Uterus (tissue), 4 donors: ENCODE measurements around the gene DGKK. TPM values are rescaled to one million over a fixed set of nuclear protein-coding genes. Genes with fewer than 3 reads are reported as not detected.

ENCODE experiments used
- DNase-seq, 2 donors: peaks; one replicate each; pipeline ENCODE4 v3.0.0-alpha.2; 2019 to 2020
- H3K27ac ChIP-seq, 2 donors: fragments of 200-600 bp; sonication (generic); 1 replicate in 1 of 2; 2 replicates in 1 of 2; pipeline ENCODE4 v1.5.1; 2016 to 2018
- H3K27me3 ChIP-seq, 2 donors: fragments of 200-600 bp; sonication (generic); one replicate each; pipeline ENCODE4 v1.5.1; 2018 to 2019; ENCODE audit warnings: control low read depth in 1 of 2
- H3K36me3 ChIP-seq, 2 donors: fragments of 200-600 bp; sonication (generic); one replicate each; pipeline ENCODE4 v1.5.1; 2019; ENCODE audit warnings: control low read depth in 1 of 2
- H3K4me1 ChIP-seq, 2 donors: fragments of 200-600 bp; sonication (generic); one replicate each; pipeline ENCODE4 v1.5.1; 2018 to 2019; ENCODE audit warnings: control low read depth in 1 of 2
- H3K4me3 ChIP-seq, 2 donors: fragments of 200-600 bp; sonication (generic); 1 replicate in 1 of 2; 2 replicates in 1 of 2; pipeline ENCODE4 v1.5.1; 2018 to 2019; ENCODE audit warnings: mild to moderate bottlenecking in 1 of 2
- H3K9me3 ChIP-seq, 2 donors: fragments of 200-600 bp; sonication (generic); one replicate each; pipeline ENCODE4 v1.5.1; 2019; ENCODE audit warnings: control low read depth in 1 of 2
- CTCF ChIP-seq, 4 experiments: fragments of 200-600 bp in 2 of 4; fragments of 450-650 bp in 2 of 4; sonication (generic) in 2 of 4; IDR thresholded peaks; one replicate each; pipeline ENCODE4 v1.5.1; 2016 to 2019; ENCODE audit warnings: antibody characterized with exemption in 4 of 4, mild to moderate bottlenecking in 2 of 4, moderate library complexity in 1 of 4
- POLR2A ChIP-seq, 2 donors: fragments of 450-650 bp; IDR thresholded peaks; one replicate each; pipeline ENCODE4 v1.6.1; 2016; ENCODE audit warnings: antibody characterized with exemption in 2 of 2, mild to moderate bottlenecking in 1 of 2, moderate library complexity in 1 of 2
- intact Hi-C: fragments of 100-400 bp; cut with DNase I; formaldehyde crosslinking; loops from one replicate; pipeline ENCODE4 v1.15.1; 2023; ENCODE audit warnings: low total_unique reads
- total RNA-seq, 4 donors: library from RNA; depleted of rRNA in 3 of 4; stranded (reverse); fragments of >200 nt in 3 of 4; gene quantifications; one replicate each; pipeline versions ENCODE4 v1.1.0 to v1.2.4, GENCODE V29; 2014 to 2023
- donor health status: DM: yes; HTN: yes; CAD: no.

The DGKK gene
- total RNA-seq, 4 donors from 2014 or later, result 0.35 TPM; not detected in 3

- no peak for DNase-seq
- H3K4me1 ChIP-seq, result no peaks in the 10 kb centered on the region
- intact Hi-C loops, result no loop called here
- H3K4me3 ChIP-seq, result no peak overlapping the region
- no peaks in the 10 kb centered on the region for H3K27me3 ChIP-seq
- no peaks in the 10 kb centered on the region for H3K36me3 ChIP-seq
- H3K9me3 ChIP-seq, result no peaks in the 10 kb centered on the region
- no peak for TF ChIP-seq CTCF (IDR thresholded peaks at IDR 0.05)
- no peak overlapping the region for H3K27ac ChIP-seq
Observed at GRCh38 chrX:50432829-50433289, 37.8 kb downstream of the DGKK start.

GRCh38 chrX:50431623-50432022 is 39.0 kb downstream of the DGKK start:
- Histone ChIP-seq H3K4me3 (no peak overlapping the region), H3K36me3 (no peaks in the 10 kb centered on the region), H3K27ac (no peak overlapping the region), H3K27me3 (peaks cover 0 to 8% of the 10 kb centered on the region in 2 donors), H3K9me3 (no peaks in the 10 kb centered on the region), H3K4me1 (no peaks in the 10 kb centered on the region)
- TF ChIP-seq POLR2A (IDR thresholded peaks at IDR 0.05), result no peak
- TF ChIP-seq CTCF (IDR thresholded peaks at IDR 0.05), result no peak
- intact Hi-C loops, result no loop called here
- DNase-seq, result no peak

GRCh38 chrX:50430917-50431575 is 39.6 kb downstream of the DGKK start:
- no peaks in the 10 kb centered on the region for H3K4me1 ChIP-seq
- no peaks in the 10 kb centered on the region for H3K9me3 ChIP-seq
- H3K36me3 ChIP-seq, result no peaks in the 10 kb centered on the region
- H3K27me3 ChIP-seq, result peaks cover 0 to 8% of the 10 kb centered on the region in 2 donors
- DNase-seq, result no peak
- intact Hi-C loops, result no loop called here
- no peak overlapping the region for H3K4me3 ChIP-seq
- no peak for TF ChIP-seq POLR2A (IDR thresholded peaks at IDR 0.05)
- TF ChIP-seq CTCF (IDR thresholded peaks at IDR 0.05), result no peak
- no peak overlapping the region for H3K27ac ChIP-seq

GRCh38 chrX:50428174-50428573 is 42.5 kb downstream of the DGKK start:
- Histone ChIP-seq H3K27me3 (peaks cover 0 to 8% of the 10 kb centered on the region in 2 donors), H3K36me3 (no peaks in the 10 kb centered on the region), H3K4me1 (no peaks in the 10 kb centered on the region), H3K27ac (no peak overlapping the region), H3K4me3 (no peak overlapping the region), H3K9me3 (no peaks in the 10 kb centered on the region)
- no peak for DNase-seq
- TF ChIP-seq POLR2A (IDR thresholded peaks at IDR 0.05) (no peak), CTCF (IDR thresholded peaks at IDR 0.05) (no peak)
- intact Hi-C loops, result no loop called here

GRCh38 chrX:50407976-50408375 is 62.6 kb downstream of the DGKK start:
- H3K36me3 ChIP-seq, result no peaks in the 10 kb centered on the region
- intact Hi-C loops, result no loop called here
- TF ChIP-seq CTCF (IDR thresholded peaks at IDR 0.05) (no peak), POLR2A (IDR thresholded peaks at IDR 0.05) (no peak)
- no peak for DNase-seq
- H3K27me3 ChIP-seq, result no peaks in the 10 kb centered on the region
- no peak overlapping the region for H3K4me3 ChIP-seq
- no peaks in the 10 kb centered on the region for H3K9me3 ChIP-seq
- H3K4me1 ChIP-seq, result no peaks in the 10 kb centered on the region
- H3K27ac ChIP-seq, result no peak overlapping the region
